Kidney (tissue), 14 donors: ENCODE results near the gene FLT1. TPM values are rescaled to one million over a fixed set of nuclear protein-coding genes. Genes with fewer than 3 reads are reported as not detected.

Experiments
- DNase-seq, 5 donors: peaks; one replicate each; pipeline ENCODE4 v3.0.0-alpha.2; 2013 to 2020
- FAIRE-seq: peaks from 2 replicates; lab custom pipeline; 2012; peaks lifted over from hg19 to GRCh38; lab: Jason Lieb, UNC
- H3K27ac ChIP-seq, 2 donors: one replicate each; pipeline ENCODE4 v1.7.0; 2013; ENCODE audit warnings: low read depth in 2 of 2, low read length in 2 of 2, inconsistent platforms in 1 of 2
- H3K27me3 ChIP-seq: one replicate; pipeline ENCODE4 v1.7.1; 2013; ENCODE audit warnings: low read length, inconsistent platforms; ENCODE audit not compliant: control insufficient read depth, insufficient read depth
- H3K36me3 ChIP-seq, 3 donors: one replicate each; pipeline versions ENCODE4 v1.7.0 to v1.7.1; 2013; ENCODE audit warnings: low read length in 3 of 3, control low read depth in 1 of 3, inconsistent platforms in 1 of 3; ENCODE audit not compliant: insufficient read depth in 3 of 3, control insufficient read depth in 2 of 3
- H3K4me1 ChIP-seq, 3 donors: one replicate each; pipeline versions ENCODE4 v1.7.0 to v1.7.1; 2013; ENCODE audit warnings: low read length in 3 of 3, inconsistent platforms in 1 of 3, low read depth in 1 of 3; ENCODE audit not compliant: control insufficient read depth in 2 of 3, insufficient read depth in 2 of 3
- H3K4me3 ChIP-seq, 3 donors: one replicate each; pipeline versions ENCODE4 v1.7.0 to v1.8.1; 2013; ENCODE audit warnings: low read length in 3 of 3, control low read depth in 1 of 3, inconsistent platforms in 1 of 3
- H3K9ac ChIP-seq, 3 donors: one replicate each; pipeline versions ENCODE4 v1.7.0 to v1.7.1; 2013; ENCODE audit warnings: low read length in 3 of 3, control low read depth in 1 of 3, inconsistent platforms in 1 of 3
- H3K9me3 ChIP-seq, 3 donors: one replicate each; pipeline versions ENCODE4 v1.7.0 to v1.7.1; 2013; ENCODE audit warnings: low read length in 3 of 3, control low read depth in 1 of 3, inconsistent platforms in 1 of 3; ENCODE audit not compliant: control insufficient read depth in 2 of 3, insufficient read depth in 1 of 3
- intact Hi-C: fragments of 100-400 bp; cut with DNase I; formaldehyde crosslinking; loops from one replicate; pipeline ENCODE4 v1.11.1; 2022
- polyA plus RNA-seq: library from polyadenylated mRNA; stranded (reverse); fragments of 350-450 nt; fragmentation: Illumina TruSeq; extraction: RNeasy Lipid Tissue Mini Kit (QIAGEN cat#74804); gene quantifications from one replicate; pipeline ENCODE4 v1.2.3, GENCODE V29; 2014; ENCODE audit warnings: low read depth, low replicate concordance; ENCODE audit not compliant: insufficient read depth
- total RNA-seq: library from RNA; stranded (reverse); fragmentation: NEBNext Ultra II Directional; extraction: Animal tissue kit (Norgen Biotek cat#: 25700); gene quantifications from one replicate; pipeline ENCODE4 v1.2.1, GENCODE V29; 2021
- TF ChIP-seq, protein P1 (sequence below): IDR thresholded peaks from 3 replicates; pipeline ENCODE4 v1.5.1; 2012; ENCODE audit warnings: mild to moderate bottlenecking, moderate library complexity, borderline replicate concordance; ENCODE audit not compliant: insufficient read depth; ENCODE audit errors: extremely low read depth
- donor health status: control.
- donor health status: control.
- donor health status: control.
- donor health status: control.
- donor health status: control.
- donor health status: DM: yes; HTN: yes; CAD: no.
- donor health status: Normal renal cell carcinoma (clear cell type).

FLT1 gene
- total and polyA plus RNA-seq, 2 donors from 2014 or later = 17.2 to 45.7 TPM

DNA sequence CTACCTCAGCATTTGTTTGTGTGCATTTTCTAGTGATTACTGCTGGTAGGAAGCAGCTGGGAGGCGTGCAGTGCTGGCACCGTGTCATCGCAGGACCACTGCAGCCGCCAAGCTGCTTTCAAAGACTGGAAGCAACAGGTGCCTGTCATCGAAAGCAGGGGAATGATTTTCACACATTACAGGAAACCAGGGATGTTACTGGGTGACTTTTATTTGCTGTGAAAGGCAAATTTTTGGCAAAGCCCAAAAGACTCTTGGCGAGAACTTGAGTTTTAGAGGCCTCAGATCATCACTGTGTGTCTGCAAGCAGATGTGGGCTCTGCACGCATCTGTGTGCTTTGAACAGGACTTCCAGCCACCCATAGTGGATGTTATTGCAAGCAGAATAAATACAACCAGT, 176.4 kb downstream of the FLT1 start:
- Histone ChIP-seq H3K36me3 (no peaks in the 10 kb centered on the region), H3K4me1 (peaks cover 0 to 11% (median 7%) of the 10 kb centered on the region in 3 donors), H3K9ac (no peak overlapping the region), H3K27me3 (no peaks in the 10 kb centered on the region), H3K4me3 (no peak overlapping the region), H3K9me3 (no peaks in the 10 kb centered on the region), H3K27ac (no peak overlapping the region)
- intact Hi-C loops = no loop called here
- DNase-seq (no peak), FAIRE-seq (no peak)
- TF ChIP-seq, protein P1, sequence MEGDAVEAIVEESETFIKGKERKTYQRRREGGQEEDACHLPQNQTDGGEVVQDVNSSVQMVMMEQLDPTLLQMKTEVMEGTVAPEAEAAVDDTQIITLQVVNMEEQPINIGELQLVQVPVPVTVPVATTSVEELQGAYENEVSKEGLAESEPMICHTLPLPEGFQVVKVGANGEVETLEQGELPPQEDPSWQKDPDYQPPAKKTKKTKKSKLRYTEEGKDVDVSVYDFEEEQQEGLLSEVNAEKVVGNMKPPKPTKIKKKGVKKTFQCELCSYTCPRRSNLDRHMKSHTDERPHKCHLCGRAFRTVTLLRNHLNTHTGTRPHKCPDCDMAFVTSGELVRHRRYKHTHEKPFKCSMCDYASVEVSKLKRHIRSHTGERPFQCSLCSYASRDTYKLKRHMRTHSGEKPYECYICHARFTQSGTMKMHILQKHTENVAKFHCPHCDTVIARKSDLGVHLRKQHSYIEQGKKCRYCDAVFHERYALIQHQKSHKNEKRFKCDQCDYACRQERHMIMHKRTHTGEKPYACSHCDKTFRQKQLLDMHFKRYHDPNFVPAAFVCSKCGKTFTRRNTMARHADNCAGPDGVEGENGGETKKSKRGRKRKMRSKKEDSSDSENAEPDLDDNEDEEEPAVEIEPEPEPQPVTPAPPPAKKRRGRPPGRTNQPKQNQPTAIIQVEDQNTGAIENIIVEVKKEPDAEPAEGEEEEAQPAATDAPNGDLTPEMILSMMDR = no peak

- no peak for FAIRE-seq
- H3K9me3 ChIP-seq = no peaks in the 10 kb centered on the region
- H3K4me3 ChIP-seq = no peak overlapping the region
- no peaks in the 10 kb centered on the region for H3K36me3 ChIP-seq
- TF ChIP-seq, protein P1 = no peak
- no peak overlapping the region for H3K9ac ChIP-seq
- no peak for DNase-seq
- H3K27me3 ChIP-seq = no peaks in the 10 kb centered on the region
- peak overlapping the region in 1 of 2 donors; percentile 7 for H3K27ac ChIP-seq
- H3K4me1 ChIP-seq = peaks cover 0 to 11% (median 7%) of the 10 kb centered on the region in 3 donors
- intact Hi-C loops = no loop called here
These were observed 178.1 kb downstream of the FLT1 start for GRCh38 chr13:28316836-28317235.

DNA sequence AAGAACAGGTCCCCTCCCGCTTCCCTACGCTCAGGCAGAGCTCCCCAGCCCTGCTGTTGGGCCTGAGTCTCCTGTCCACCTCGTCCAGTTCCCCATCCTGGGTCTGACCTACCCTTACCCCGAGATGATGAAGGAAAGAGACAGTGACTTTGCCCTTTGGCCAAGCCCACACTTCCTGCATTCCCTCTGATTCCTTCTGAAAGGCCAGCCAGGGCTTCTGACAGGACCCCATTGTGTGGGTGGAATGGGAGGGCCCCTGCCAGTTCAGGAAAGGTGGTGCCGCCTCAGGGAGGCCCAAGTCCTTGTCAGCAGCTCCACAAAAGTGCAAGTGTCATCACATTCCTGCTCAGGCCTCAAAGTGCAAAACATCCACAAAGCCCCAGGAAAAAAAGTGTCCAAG, 178.8 kb downstream of the FLT1 start:
- Histone ChIP-seq H3K4me1 (peaks cover 0 to 11% (median 7%) of the 10 kb centered on the region in 3 donors), H3K9ac (no peak overlapping the region), H3K27ac (peak overlapping the region; percentile 32 to 78), H3K4me3 (no peak overlapping the region), H3K36me3 (no peaks in the 10 kb centered on the region), H3K9me3 (no peaks in the 10 kb centered on the region), H3K27me3 (no peaks in the 10 kb centered on the region)
- FAIRE-seq = no peak
- intact Hi-C loops = no loop called here
- DNase-seq = peak in 4 of 5 donors; percentile 47 to 76 (median 62)
- TF ChIP-seq, protein P1 = no peak

- H3K36me3 ChIP-seq = no peaks in the 10 kb centered on the region
- H3K4me3 ChIP-seq = no peak overlapping the region
- H3K9ac ChIP-seq = no peak overlapping the region
- H3K27me3 ChIP-seq = no peaks in the 10 kb centered on the region
- intact Hi-C loops = no loop called here
- FAIRE-seq (no peak), DNase-seq (no peak)
- H3K4me1 ChIP-seq = peaks cover 0 to 11% (median 7%) of the 10 kb centered on the region in 3 donors
- H3K27ac ChIP-seq = no peak overlapping the region
- H3K9me3 ChIP-seq = no peaks in the 10 kb centered on the region
- TF ChIP-seq, protein P1 = no peak
These were observed 180.0 kb downstream of the FLT1 start for GRCh38 chr13:28314879-28315278.
